ENCODE measurements around the gene YARS2. TPM values are rescaled to one million over a fixed set of nuclear protein-coding genes. Genes with fewer than 3 reads are reported as not detected.

The YARS2 gene
- total and polyA plus RNA-seq, 11 donors = 7.7 to 20.6 (median 14.2) TPM

DNA sequence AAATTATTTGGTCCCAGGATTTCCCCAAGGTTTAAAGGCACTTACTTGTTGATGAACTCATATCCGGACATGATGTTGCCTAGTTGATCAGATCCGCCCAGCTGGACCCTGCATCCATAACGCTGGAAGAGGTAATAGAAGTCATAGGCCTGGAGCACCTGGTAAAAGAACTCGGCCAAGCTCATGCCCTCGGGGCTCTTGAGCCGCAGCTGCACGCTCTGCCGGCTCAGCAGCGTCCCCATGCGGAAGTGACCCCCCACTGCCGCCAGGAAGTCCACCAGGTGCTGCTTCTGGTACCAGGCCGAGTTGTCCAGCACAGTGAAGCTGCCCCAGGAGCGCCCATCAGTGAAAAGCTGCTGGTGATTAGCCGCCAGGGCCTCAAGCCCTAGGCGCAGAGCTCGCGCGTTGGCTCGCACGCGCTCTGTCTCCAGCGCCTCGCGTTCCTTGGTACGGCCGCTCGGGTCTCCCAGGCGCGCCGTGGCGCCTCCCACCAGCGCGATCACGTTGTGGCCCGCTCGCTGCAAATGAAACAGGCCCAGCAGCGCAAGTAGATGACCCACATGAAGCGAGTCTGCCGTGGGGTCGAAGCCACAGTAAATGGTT, 545 bp downstream of the YARS2 start:
- Histone ChIP-seq H3K36me3 (peaks cover 0 to 41% (median 38%) of the 10 kb centered on the region in 9 donors), H3K4me3 (peak overlapping the region; percentile 71 to 98 (median 84)), H3K27me3 (no peaks in the 10 kb centered on the region), H3K4me1 (peaks cover 5 to 28% (median 16%) of the 10 kb centered on the region in 12 donors), H3K27ac (peak overlapping the region; percentile 61 to 95 (median 89)), H3K9me3 (no peaks in the 10 kb centered on the region)
- TF ChIP-seq POLR2A (IDR thresholded peaks at IDR 0.05) = no peak
- TF ChIP-seq CTCF (IDR thresholded peaks at IDR 0.05) = peak; percentile 27 to 67 (median 53)
- ATAC-seq (peak; percentile 44 to 73 (median 72)), DNase-seq (peak; percentile 47 to 81 (median 62))
- intact Hi-C loops (cut with DNase I) = loop anchor here in 9 of 10 donors (1.0 to 10.0 kb wide), 5 partner anchors 162 to 1267 kb away; partner anchors contain the start of gene ALG10 (in 7 of the 9)
- 0 to 1% (median 0%) methylated on average over 17 to 40 of the region's 40 CpGs for WGBS, 4 donors

DNA sequence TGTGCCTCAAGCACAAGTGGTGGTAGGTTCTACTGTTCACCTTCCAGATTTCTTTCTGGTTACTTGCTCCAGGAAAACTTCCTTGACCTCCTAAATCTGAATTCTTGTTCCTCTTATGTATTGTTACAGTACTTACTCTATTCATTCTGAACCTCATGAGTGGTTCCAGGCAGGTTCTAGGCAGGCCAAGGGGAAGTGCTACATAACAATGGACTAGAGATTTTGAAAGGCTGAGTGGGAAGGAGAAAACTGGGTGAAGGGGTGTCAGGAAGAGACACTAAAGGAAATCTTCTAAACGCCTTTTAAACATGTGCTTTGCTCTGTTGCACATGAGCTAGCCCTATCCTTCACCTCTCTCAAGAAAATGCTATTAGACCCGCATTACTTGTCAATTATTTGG, 1.6 kb downstream of the YARS2 start:
- TF ChIP-seq CTCF (IDR thresholded peaks at IDR 0.05) (no peak), POLR2A (IDR thresholded peaks at IDR 0.05) (no peak)
- 41 to 63% (median 48%) methylated on average over 2 of the region's 2 CpGs for WGBS, 4 donors
- DNase-seq (no peak), ATAC-seq (no peak)
- intact Hi-C loops (cut with DNase I) = loop anchor here in 1 of 10 donors (10.0 kb wide), 1 partner anchor 389 kb away; no protein-coding TSS in a partner anchor
- peaks cover 0 to 51% (median 48%) of the 10 kb centered on the region in 9 donors for H3K36me3 ChIP-seq
- H3K4me3 ChIP-seq = peak overlapping the region in 9 of 12 donors; percentile 71 to 98 (median 83)
- no peaks in the 10 kb centered on the region for H3K27me3 ChIP-seq
- no peaks in the 10 kb centered on the region for H3K9me3 ChIP-seq
- H3K4me1 ChIP-seq = peaks cover 5 to 28% (median 16%) of the 10 kb centered on the region in 12 donors
- H3K27ac ChIP-seq = peak overlapping the region in 4 of 12 donors; percentile 89 to 95 (median 94)

DNA sequence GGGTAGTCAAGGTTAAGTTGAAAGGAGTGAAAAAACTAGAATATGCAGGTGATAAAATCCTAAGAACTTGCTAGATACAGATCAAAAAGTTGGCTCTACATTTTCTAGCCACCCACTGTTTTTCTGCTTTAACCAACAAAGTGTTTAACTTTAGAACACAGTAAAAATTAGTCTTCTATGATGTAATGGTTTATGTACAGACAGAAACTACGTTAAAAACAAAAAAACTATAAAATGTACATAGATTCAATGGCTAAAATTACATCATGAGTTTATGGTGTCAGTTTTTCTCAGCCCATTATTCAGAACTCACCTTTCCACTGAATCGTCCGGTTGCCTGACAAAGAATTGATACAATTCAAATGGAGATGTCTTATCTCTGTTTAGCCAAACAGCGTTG, 2.1 kb downstream of the YARS2 start:
- no peak for TF ChIP-seq POLR2A (IDR thresholded peaks at IDR 0.05)
- no peak for TF ChIP-seq CTCF (IDR thresholded peaks at IDR 0.05)
- no peaks in the 10 kb centered on the region for H3K9me3 ChIP-seq
- H3K27me3 ChIP-seq = no peaks in the 10 kb centered on the region
- peaks cover 5 to 28% (median 16%) of the 10 kb centered on the region in 12 donors for H3K4me1 ChIP-seq
- H3K4me3 ChIP-seq = peak overlapping the region in 3 of 12 donors; percentile 76 to 87 (median 80)
- 45 to 52% (median 48%) methylated on average over 4 of the region's 4 CpGs for WGBS, 4 donors
- intact Hi-C loops (cut with DNase I) = loop anchor here in 1 of 10 donors (10.0 kb wide), 1 partner anchor 389 kb away; no protein-coding TSS in a partner anchor
- H3K36me3 ChIP-seq = peaks cover 0 to 56% (median 53%) of the 10 kb centered on the region in 9 donors
- DNase-seq (no peak), ATAC-seq (no peak)
- peak overlapping the region in 2 of 12 donors; percentile 92 to 95 for H3K27ac ChIP-seq

- H3K4me3 ChIP-seq = no peak overlapping the region
- H3K4me1 ChIP-seq = peaks cover 0 to 14% (median 4%) of the 10 kb centered on the region in 12 donors
- H3K9me3 ChIP-seq = no peaks in the 10 kb centered on the region
- no peak for DNase-seq
- no peaks in the 10 kb centered on the region for H3K27me3 ChIP-seq
- H3K27ac ChIP-seq = no peak overlapping the region
- 91 to 98% (median 97%) methylated on average over 2 of the region's 2 CpGs for WGBS, 4 donors
- intact Hi-C loops (cut with DNase I) = no loop called here
- ATAC-seq = no peak
- H3K36me3 ChIP-seq = peaks cover 0 to 100% (median 97%) of the 10 kb centered on the region in 9 donors
- no peak for TF ChIP-seq CTCF (IDR thresholded peaks at IDR 0.05)
Observed at GRCh38 chr12:32743264-32743663, 12.4 kb downstream of the YARS2 start.

All from heart left ventricle (tissue), 16 donors.